Measurements from ENCODE around the gene PPFIA4. TPM values are rescaled to one million over a fixed set of nuclear protein-coding genes. Genes with fewer than 3 reads are reported as not detected.
"Not testable (repeated sequence)": the region's sequence is repeated elsewhere in the genome, so short reads cannot be mapped to it uniquely, and the experiment has no call there.

The PPFIA4 gene
- total RNA-seq, result 10 to 100 TPM in 1 of 4 donors, under 1 TPM in 3; under 0.01 to 24.6 (median 0.30) TPM

DNA sequence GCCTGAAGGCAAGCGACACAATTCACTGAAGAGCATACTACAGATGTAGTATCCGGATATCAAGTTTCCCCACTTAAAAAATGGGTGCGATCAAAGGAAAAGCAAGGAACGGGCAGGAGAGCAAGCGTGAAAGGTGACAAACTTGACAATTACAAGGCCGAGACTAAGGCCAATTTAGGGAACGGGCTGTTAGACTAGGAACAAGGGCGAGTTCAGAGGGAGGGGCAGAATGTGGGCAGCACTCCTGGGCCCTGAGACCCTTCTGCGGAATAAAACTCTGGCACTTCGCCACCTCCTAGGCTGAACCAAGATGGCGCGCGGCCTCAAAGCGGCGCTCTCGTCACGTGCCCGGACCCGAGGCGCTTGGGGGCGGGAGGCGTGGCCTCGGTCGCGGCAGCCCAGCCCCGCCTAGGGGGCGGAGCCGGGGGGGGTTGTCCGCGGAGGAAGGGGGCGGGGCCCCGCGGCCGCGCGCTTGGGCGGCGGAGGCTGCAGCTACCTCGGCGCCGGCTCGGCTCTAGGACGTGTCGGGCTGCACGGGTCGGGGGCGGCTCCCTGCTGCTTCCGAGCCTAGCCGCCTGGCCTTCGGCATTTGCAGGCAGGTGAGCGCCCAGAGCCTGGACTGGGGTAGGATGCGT lies at the start of gene PPFIA4:
PPFIA4 (plus strand) TSS at position 461 of the 635 bp plus-strand sequence. CDS start 12,518 bp downstream, outside the sequence.
- whole genome bisulfite sequencing, 2 donors, result 13 to 17% methylated on average over 32 to 42 of the region's 52 CpGs

DNA sequence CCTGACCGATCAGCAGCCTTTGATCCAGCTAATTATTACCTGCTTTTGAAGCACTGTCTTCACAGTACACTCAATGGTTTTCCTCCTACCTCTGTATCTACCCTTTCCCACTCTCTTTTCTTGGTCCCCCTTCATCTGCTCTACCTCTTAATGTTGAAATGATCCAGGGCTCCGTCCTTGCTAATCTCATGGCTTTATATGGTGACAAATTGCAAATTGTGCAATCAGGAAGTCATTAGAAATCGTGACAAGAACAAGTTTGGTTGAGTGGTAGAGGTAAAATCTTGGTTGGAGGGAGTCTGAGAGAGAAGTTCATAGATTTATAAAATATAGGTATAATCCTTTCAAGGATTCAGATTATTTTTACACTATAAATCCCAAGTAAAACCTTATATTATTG lies 49.7 kb upstream of the PPFIA4 start:
- no peak overlapping the region for H3K27ac ChIP-seq
- H3K4me1 ChIP-seq, result no peaks in the 10 kb centered on the region
- peaks cover 0 to 4% of the 10 kb centered on the region in 2 donors for H3K27me3 ChIP-seq
- H3K36me3 ChIP-seq, result no peaks in the 10 kb centered on the region
- H3K4me3 ChIP-seq, result no peak overlapping the region
- H3K9me3 ChIP-seq, result no peaks in the 10 kb centered on the region
- TF ChIP-seq, protein P1, sequence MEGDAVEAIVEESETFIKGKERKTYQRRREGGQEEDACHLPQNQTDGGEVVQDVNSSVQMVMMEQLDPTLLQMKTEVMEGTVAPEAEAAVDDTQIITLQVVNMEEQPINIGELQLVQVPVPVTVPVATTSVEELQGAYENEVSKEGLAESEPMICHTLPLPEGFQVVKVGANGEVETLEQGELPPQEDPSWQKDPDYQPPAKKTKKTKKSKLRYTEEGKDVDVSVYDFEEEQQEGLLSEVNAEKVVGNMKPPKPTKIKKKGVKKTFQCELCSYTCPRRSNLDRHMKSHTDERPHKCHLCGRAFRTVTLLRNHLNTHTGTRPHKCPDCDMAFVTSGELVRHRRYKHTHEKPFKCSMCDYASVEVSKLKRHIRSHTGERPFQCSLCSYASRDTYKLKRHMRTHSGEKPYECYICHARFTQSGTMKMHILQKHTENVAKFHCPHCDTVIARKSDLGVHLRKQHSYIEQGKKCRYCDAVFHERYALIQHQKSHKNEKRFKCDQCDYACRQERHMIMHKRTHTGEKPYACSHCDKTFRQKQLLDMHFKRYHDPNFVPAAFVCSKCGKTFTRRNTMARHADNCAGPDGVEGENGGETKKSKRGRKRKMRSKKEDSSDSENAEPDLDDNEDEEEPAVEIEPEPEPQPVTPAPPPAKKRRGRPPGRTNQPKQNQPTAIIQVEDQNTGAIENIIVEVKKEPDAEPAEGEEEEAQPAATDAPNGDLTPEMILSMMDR (IDR thresholded peaks at IDR 0.05), result no peak
- no peak for TF ChIP-seq POLR2A (IDR thresholded peaks at IDR 0.05)
- no peak for TF ChIP-seq EP300 (IDR thresholded peaks at IDR 0.05)
- DNase-seq (ENCODE audit: low spot score in 2 of 2), result no peak
- WGBS, 2 donors, result 48 to 49% methylated on average over 3 of the region's 3 CpGs

More for the DNA sequence above, at the start of gene PPFIA4:
- H3K4me3 ChIP-seq, result peak within 1 kb of the TSS; percentile 24 to 55 (median 38)
- no peaks in the 10 kb centered on the region for H3K9me3 ChIP-seq
- peak; percentile 58 to 73 for DNase-seq (ENCODE audit: low spot score in 2 of 2)
- peak within 1 kb of the TSS in 3 of 4 donors; percentile 18 to 72 (median 51) for H3K27ac ChIP-seq
- H3K4me1 ChIP-seq, result peaks cover 0 to 17% (median 8%) of the 10 kb centered on the region in 4 donors
- H3K27me3 ChIP-seq, result no peaks in the 10 kb centered on the region
- peaks cover 3 to 33% (median 9%) of the 10 kb centered on the region in 3 donors for H3K36me3 ChIP-seq
- TF ChIP-seq, protein P1 (IDR thresholded peaks at IDR 0.05), result no peak
- peak in 1 of 2 donors; percentile 22 for TF ChIP-seq POLR2A (IDR thresholded peaks at IDR 0.05)
- peak in 1 of 2 donors; percentile 48 for TF ChIP-seq EP300 (IDR thresholded peaks at IDR 0.05)

DNA sequence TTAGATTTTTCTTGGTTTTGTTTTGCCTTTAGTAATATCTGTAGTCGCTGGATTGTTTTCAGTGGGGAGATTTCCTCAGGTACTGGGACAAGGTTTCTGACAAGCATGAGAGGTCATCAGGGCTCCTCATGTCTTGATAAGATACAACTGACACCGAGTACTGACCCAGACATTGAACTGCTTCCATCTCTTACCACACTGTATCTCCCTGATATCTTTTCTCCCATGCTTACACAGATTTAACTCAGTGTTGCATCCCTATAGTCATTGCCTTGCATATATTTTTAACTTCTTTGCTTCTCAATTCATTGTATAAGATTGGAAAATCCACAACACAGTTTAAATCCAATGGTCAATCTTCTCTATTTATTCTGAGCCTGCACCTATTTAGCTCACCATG lies 46.8 kb upstream of the PPFIA4 start:
- TF ChIP-seq EP300 (IDR thresholded peaks at IDR 0.05), result no peak
- TF ChIP-seq, protein P1 (IDR thresholded peaks at IDR 0.05), result no peak
- no peak for TF ChIP-seq POLR2A (IDR thresholded peaks at IDR 0.05)
- Histone ChIP-seq H3K4me1 (no peaks in the 10 kb centered on the region), H3K27me3 (peaks cover 0 to 4% of the 10 kb centered on the region in 2 donors), H3K36me3 (no peaks in the 10 kb centered on the region), H3K9me3 (no peaks in the 10 kb centered on the region), H3K4me3 (no peak overlapping the region), H3K27ac (no peak overlapping the region)
- 82 to 89% methylated on average over 2 of the region's 2 CpGs for WGBS, 2 donors
- no peak for DNase-seq (ENCODE audit: low spot score in 2 of 2)

DNA sequence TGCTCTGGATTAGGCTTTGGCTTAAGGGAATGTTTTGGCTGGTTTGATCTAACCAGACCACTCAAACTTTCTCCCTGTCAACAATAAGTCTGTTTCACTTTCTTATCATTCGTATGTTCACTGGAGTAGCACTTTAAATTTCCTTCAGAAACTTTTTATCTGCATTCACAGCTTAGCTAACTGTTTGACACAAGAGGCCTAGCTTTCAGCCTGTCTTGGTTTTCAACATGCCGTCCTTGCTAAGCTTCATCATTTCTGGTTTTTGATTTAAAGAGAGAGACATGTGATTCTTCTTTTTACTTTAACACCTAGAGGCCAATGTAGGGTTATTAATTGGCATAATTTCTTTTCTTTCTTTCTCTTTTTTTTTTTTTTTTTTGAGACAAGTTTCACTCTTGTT lies 44.4 kb upstream of the PPFIA4 start:
- Histone ChIP-seq H3K27me3 (peaks cover 0 to 4% of the 10 kb centered on the region in 2 donors), H3K9me3 (no peaks in the 10 kb centered on the region), H3K27ac (no peak overlapping the region), H3K4me3 (no peak overlapping the region), H3K36me3 (no peaks in the 10 kb centered on the region), H3K4me1 (no peaks in the 10 kb centered on the region)
- no peak for DNase-seq (ENCODE audit: low spot score in 2 of 2)
- 68 to 76% methylated on average over 2 of the region's 2 CpGs for WGBS, 2 donors
- TF ChIP-seq POLR2A (IDR thresholded peaks at IDR 0.05) (no peak), EP300 (IDR thresholded peaks at IDR 0.05) (no peak)
- TF ChIP-seq, protein P1 (IDR thresholded peaks at IDR 0.05), result no peak

DNA sequence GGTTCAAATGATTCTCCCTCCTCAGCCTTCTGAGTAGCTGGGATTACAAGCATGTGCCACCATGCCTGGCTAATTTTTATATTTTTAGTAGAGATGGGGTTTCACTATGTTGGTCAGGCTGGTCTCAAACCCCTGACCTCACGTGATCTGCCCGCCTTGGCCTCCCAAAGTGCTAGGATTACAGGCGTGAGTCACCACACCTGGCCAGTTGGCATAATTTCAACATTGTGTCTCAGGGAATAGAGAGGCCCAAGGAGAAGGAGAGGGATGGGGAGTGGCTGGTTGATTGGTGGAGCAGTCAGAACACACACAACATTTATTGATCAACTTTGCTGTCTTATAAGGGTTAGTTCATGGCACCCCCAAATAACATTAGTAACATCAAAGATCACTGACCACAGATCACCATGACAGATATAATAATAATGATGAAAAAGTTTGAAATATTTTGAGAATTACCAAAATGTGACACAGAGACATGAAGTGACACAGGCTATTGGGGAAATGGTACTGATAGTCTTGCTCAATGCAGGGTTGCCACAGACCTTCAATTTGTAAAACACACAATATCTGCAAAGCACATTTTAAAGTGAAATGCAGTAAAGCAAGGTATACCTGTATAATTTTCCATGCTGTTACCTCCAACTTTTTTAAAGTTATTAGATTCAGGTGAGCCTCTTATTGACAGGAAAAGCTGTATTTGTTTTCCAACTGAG lies 43.4 kb upstream of the PPFIA4 start:
- DNase-seq (ENCODE audit: low spot score in 2 of 2), result no peak
- Histone ChIP-seq H3K4me3 (no peak overlapping the region), H3K36me3 (no peaks in the 10 kb centered on the region), H3K4me1 (no peaks in the 10 kb centered on the region), H3K27ac (no peak overlapping the region), H3K9me3 (no peaks in the 10 kb centered on the region), H3K27me3 (peaks cover 0 to 4% of the 10 kb centered on the region in 2 donors)
- WGBS, 2 donors, result 82 to 90% methylated on average over 3 of the region's 3 CpGs
- TF ChIP-seq, protein P1 (IDR thresholded peaks at IDR 0.05), result no peak
- TF ChIP-seq POLR2A (IDR thresholded peaks at IDR 0.05) (no peak), EP300 (IDR thresholded peaks at IDR 0.05) (no peak)

DNA sequence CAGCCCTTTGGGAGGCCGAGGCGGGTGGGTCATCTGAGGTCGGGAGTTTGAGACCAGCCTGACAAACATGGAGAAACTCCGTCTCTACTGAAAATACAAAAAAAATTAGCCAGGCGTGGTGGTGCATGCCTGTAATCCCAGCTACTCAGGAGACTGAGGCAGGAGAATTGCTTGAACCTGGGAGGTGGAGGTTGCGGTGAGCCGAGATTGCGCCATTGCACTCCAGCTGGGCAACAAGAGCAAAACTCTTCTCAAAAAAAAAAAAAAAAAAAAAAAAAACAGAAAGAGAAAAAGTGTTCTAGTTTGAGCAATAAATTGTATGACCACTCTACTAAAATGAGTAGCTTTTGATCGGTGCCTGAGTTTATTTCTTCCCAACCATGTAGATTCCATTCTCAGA lies 40.2 kb upstream of the PPFIA4 start:
- not testable (repeated sequence) for H3K27ac ChIP-seq; H3K27me3 ChIP-seq; H3K9me3 ChIP-seq; DNase-seq (ENCODE audit: low spot score in 2 of 2); H3K4me1 ChIP-seq; H3K4me3 ChIP-seq; H3K36me3 ChIP-seq
- WGBS, 2 donors, result 74 to 80% methylated on average over 9 of the region's 9 CpGs
